Skin of body (tissue), 2 donors: ENCODE measurements around the gene SMC6. TPM values are rescaled to one million over a fixed set of nuclear protein-coding genes. Genes with fewer than 3 reads are reported as not detected.

Source experiments
- DNase-seq: peaks from one replicate; lab custom pipeline; 2025; lab: John Stamatoyannopoulos, UW
- total RNA-seq: library from RNA; depleted of rRNA; stranded (reverse); fragments of >200 nt; gene quantifications from one replicate; pipeline ENCODE4 v1.2.3, GENCODE V29; 2014

SMC6 gene
- total RNA-seq, 1 donor from 2014 or later = 23.8 TPM

DNA sequence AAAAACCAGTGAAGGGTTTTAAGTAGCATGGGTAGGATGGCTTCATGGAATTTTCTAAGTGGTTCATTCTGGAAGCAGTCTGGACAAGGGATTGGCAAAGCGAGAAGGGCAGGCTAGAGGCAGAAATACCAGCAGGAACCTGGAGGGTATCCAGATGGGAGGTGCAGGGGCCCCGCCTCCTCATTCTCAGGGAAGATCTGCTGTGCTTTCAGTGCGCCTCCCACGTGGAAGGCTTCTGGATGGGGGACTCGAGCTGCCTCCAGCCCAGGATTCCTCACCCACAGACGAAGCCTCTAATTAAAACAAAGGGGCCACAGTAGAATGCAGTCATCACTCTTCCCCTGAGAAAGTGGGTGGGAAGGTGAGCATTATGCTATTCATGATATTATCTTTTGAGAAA, 133.3 kb downstream of the SMC6 start:
- DNase-seq = no peak

DNA sequence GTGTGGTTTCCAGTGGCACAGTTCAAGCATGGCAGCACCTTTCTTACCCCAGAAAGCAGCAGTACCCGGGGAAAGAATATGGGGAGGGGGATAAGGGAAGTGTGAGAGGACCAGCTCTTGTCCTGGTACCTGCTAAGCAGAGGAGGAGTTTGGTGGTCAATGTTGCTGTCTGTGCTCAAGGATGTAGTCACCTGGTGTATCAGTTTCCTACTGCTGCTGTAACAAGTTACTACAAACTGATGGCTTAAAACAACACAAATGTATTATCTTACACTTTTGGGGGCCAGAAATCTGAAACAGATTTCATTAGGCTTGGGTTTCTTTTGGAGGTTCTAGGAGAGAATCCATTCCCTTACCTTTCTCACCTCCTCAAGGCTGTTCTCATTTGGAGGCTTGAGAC, 135.7 kb downstream of the SMC6 start:
- no peak for DNase-seq

DNA sequence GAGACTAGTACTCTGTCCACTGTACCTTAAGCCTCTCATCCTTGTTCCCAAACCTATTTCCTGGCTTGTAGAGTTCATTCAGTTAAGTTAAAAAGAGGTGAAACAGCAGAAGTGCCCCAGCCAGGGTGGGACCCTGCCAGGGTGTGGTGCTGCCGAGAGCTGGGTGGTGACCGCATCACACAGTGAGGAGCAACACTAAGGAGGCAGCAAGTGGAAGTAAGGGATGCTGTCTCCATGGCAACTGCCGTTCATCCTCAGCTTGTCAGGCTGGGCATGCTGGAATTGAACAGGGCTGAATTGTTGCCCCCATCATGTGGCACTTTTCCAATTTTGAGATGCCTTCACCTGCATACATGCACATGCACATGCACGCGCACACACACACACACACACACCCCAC, 136.1 kb downstream of the SMC6 start:
- DNase-seq = no peak

DNA sequence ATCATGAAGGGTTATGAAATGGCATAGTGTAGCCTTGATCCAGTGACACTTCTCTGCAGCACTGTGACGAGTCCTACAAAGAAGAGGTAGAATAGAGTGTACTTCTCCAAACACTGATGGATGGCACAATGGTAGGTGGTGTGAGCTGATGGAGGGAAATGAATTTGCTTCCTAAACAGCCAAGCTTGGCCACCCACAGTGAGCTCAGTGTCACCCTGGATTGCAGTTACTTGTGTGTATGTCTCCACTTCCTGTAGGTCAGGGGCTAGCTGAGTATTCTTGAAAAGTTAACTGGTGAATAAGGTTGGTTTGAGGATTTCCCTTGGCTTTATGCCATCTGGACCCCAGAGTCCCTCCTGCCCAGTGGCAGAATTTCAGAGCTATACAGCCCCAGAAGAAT, 137.2 kb downstream of the SMC6 start:
- no peak for DNase-seq

DNA sequence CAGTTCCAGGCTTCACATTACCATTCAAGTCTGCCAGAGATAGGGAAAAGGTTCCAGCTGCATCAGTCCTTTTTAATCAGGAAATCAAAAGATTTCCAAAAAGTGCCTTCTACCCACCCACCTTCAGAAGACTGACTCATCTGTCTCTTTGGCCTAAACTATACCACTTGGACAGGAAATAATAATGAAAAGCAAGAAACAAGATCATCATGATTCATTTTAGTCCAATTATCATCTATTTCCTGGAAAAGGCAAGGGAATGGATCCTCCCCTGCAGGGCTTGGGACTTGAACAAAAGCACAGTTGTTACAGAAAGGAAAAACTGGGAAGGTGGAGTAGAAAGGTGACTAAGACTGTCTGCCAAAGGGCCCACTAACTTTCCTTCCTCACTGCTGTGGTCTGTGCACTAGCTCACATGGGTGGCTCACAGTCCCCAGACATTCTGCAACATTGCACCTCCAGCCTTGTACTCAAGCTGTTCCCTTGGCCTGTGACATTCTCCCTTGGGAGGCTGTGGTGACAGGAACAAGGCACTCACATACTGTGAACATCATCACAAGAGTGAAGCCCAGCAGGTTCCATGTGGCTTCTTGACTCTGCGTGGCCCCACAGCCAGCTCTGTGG, 137.8 kb downstream of the SMC6 start:
- peak; percentile 32 for DNase-seq

DNA sequence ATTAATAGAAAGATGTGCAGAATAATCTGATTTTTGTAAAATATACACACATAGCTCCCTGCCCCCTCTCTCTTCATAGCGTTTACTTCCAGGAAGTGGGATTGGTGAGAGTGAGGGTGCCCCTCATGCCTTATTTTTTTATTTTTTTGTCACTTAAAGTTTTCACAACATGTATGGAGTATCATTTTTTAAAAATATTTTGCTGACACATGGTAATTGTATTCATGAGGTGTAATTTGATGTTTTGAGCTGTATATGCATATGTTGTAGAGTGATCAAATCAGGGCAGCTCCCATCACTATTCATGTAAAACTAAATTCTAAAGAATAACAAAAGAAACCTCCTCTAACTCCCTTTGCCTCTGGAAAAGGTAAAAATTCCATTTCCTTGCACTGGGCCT, 138.5 kb downstream of the SMC6 start:
- DNase-seq = no peak

DNA sequence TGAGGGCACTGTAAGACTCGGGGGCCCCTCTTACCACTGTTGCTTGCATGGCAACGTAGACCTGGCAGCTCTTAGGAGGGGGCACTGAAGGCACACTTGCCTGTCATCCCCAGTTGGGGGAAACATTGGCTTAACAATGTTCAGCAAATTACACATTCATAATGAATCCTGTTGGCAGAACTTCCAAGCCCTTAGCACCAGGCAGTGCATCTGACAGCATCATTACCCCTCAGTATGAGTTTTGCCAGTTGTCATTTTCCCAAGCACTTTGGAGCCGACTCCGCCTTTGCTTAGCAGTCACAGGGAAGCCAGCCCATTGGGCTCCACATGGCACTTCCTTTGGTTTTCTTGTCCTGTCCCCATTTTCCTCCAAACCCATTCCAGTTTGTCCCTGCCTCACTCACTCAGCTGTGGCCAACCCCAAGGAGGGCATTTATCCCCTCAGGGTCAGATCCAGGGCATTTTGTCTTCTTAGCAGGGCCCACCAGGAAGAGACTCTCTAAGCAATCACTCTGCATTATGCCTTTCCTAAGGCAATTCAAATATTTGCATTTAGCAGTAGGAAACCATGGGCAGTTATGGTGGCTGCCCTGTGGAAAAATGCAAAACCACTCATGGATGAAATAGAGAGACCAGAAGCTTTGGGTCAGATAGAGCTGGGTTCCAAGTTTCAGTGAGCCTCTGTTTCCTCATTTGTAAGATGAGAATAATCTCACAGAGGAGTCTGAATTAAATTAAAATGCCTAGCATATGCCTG, 139.3 kb downstream of the SMC6 start:
- DNase-seq = no peak

Other genes starting within 250 kb of the SMC6 start
- gene RAD51AP2, start 235.4 kb downstream of the SMC6 start, total RNA-seq = 0.20 TPM
- gene VSNL1, start 213.1 kb downstream of the SMC6 start, total RNA-seq = 21.9 TPM
- gene GEN1, start 328 bp upstream of the SMC6 start, total RNA-seq = 7.0 TPM
- not detected for gene MSGN1, start 62.6 kb upstream of the SMC6 start, total RNA-seq
- 17.8 TPM for gene KCNS3, start 124.9 kb upstream of the SMC6 start, total RNA-seq